GM18909 (cell line): ENCODE results near the gene C19orf67.
"Not testable (repeated sequence)": the region's sequence is repeated elsewhere in the genome, so short reads cannot be mapped to it uniquely, and the experiment has no call there.

Experiments used
- ATAC-seq: cut with Tn5 transposase; IDR thresholded peaks from one replicate; pipeline ENCODE4 v1.9.1; 2021; ENCODE audit warnings: mild to moderate bottlenecking; ENCODE audit not compliant: unreplicated experiment, poor library complexity

C19orf67 gene

DNA sequence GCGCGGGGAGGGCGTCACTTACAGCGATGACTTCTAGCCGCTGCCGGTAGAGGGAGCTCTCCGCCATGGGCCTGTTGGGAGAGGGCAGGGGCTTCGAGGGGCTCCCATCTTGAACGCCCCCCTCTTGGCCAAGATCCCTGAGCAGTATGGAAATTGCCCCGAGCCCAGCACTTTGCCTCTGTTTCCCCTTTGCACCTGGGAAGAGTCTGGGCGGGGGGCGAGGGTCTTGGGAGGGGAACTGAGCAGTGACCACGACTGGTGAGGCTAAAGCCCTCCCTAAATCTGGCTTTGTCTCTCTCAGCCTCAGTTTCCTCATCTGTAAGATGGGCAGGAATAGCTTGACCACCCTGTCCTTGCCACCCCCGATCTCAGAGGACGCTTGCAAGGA is 26.5 kb downstream of the C19orf67 start:
- no peak for ATAC-seq

DNA sequence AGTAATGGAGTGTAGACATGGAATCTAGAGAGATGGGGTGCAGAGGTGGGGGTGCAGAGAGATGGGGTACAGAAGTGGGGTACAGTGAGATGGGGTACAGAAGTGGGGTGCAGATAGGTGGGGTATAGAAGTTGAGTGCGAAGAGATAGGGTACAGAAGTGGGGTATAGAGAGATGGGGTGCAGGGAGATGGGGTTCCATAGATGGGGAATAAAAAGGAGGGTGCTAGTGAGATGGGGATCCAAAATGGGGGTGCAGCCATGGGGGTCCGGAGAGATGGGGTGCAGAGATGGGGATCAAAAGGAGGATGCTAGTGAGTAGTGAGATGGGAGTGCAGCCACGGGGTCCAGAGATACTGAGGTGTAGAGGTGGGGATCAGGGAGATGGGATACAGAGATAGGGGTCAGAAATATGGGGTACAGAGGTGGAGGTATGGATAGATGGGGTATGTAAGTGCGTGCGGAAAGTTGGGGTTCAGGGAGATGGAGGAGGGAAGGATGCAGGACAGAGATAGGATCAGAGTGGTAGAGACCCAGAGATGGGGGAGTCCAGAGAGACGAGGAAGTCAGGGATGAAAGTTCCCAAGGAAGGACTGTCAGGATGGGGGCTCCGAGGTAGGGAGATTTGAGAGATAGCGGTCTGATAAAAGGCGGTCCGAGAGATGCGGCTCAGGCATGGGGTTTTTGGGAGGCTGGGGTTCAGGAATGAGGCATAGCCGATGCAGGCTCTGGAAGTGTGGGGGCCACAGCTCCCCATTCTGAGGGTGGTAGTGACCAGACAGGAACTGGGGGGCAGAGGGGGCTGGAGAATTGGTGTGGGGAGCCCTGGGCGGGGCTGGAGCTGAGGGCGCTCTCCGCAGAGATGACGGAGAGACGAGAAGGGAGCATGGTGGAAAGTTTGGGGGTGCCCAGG is 27.1 kb downstream of the C19orf67 start:
- ATAC-seq: no peak

DNA sequence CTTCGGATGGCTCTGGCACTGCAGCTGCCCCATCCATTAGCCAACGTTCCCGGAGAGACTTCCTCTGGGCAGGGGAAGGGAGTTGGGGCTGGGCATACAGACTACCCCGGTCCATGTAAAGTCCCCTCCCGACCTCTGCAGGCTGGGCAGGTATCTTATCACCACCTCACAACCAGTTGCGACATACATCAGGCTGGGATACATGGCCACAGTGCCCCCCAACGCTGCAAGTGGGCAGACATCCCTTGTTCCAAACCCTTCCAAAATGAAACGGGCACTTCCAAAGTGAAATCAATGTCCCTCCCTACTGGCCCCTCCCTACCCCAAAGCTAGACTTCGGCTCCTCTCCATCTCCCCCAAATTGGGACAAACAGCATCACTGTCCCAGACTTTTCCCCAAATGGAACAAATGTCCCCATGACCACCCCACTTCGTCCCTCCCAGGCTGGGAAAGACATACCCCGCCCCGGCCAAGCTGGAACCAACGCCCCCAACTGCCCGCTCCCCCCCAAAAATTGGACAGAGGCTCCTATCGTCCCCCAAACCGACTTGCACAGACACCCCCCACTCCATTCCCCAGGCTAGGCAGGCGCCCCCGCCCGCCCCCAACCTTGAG is 28.7 kb downstream of the C19orf67 start:
- no peak for ATAC-seq

DNA sequence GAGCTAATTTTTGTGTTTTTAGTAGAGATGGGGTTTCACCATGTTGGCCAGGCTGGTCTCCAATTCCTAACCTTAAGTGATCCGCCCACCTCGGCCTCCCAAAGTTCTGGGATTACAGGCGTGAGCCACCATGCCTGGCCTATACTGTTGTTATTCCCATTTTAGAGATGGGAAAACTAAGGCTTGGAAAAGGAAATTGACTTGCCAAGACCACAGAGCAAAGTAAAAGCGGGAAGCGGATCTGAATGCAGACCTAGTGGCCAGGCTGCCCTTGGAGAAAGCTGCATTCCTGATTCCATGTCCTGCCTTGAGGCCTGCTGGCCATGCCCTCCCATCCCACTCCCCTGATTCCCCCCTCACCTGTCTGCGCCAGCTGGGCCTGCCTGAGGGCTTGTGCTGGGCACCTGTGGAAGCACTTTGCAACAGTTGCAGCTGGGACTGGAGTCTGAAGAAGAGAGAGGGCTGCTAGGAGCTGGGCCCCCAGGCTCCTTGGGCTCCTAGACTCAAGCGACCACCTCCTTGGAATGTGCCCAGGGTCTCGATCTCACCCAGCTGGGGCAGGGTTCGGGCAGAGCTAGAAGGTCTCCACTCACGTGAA is 29.4 kb downstream of the C19orf67 start:
- no peak for ATAC-seq

DNA sequence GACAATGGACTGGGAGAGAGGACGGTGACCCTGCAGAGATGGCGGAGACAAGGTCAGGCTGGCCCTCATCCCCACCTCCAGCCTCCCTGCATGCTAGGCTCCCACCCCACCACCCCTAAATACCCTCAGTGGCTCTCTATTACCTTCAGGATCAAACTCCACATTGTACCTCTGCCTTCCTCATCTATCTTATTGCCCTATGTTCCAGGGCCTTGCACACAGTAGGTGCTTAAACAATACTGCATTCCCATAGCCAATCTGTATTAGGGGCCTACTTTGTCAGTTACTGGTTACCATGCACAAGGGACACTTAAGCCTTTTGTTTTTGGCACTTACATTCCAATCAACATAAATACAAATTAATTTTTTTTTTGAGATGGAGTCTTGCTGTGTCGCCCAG is 30.2 kb downstream of the C19orf67 start:
- ATAC-seq: no peak

DNA sequence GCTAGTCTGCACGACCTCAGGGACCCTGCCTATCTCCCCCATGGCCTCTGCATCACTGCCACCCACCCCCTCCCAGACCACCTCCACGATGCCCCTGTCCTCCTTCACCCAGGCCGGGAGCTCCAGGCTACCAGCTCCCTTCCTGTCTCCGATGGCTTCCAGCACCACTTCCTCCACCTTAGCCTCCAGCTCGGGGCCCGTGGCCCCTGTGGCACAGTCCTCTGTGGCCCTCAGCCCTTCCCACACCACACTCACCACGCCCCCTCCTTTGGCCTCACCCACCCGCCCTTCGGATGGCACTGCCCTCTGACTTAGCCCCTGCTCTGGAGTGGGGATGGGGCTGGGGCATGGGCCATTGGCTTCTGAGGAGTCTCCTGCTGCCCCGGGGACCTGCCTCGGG is 30.9 kb downstream of the C19orf67 start:
- no peak for ATAC-seq

DNA sequence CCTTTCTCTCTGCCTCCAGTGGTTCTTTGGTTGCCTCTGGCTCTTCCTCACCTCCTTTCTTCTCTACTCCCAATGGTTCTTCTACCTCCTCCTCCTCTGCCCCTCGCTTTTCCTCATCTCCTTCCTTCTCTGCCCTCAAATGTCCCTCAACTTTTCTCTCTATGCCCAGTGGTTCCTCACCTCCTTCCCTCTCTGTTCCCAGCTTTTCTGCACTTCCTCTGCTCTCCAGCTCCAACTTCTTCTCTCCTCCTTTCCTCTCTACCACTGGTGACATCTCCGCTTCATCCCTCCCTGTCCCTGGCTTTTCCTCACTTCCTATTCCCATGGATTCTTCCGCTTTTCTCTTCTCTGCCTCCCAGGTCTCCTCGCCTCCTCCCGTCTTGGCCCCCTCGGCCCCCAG is 31.5 kb downstream of the C19orf67 start:
- no peak for ATAC-seq

DNA sequence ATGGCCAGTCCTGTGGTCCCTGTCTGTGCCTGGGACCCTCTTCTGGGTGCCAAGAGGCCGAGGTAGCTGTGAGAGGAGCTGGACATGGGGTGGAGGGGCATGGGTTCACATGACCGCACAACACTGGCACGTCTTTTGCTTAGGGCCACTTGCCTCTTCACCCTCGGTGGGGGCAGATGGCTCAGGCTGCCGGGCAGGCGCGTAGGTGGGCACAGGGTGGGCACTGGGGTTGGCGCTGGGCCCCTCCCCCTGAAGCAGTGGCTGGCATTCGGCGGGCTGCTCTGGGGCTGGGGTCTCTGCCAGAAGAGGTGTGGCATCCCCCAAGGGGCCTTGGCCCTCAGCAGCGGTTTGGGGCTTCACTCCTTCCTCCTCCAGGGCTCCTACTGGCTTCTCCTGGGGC is 32.1 kb downstream of the C19orf67 start:
- ATAC-seq: no peak

DNA sequence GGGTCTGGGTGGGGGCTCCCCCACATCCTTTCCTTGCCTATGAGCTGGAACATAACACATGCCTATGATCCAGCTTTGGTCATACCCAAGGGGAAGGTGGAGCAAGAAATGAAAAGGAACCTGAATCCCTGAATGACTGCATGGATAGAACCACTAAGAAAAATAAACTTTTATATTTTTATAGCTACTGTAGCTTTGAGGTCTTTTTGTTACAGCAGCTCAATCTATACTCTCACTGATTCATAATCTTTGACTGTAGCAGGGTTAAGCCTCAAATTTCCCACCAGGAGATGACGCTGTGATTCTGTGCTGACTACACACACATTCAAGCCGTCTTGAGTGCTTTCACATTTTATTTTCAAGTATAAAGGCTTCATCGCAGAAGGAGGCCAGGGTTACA is 32.6 kb downstream of the C19orf67 start:
- no peak for ATAC-seq

DNA sequence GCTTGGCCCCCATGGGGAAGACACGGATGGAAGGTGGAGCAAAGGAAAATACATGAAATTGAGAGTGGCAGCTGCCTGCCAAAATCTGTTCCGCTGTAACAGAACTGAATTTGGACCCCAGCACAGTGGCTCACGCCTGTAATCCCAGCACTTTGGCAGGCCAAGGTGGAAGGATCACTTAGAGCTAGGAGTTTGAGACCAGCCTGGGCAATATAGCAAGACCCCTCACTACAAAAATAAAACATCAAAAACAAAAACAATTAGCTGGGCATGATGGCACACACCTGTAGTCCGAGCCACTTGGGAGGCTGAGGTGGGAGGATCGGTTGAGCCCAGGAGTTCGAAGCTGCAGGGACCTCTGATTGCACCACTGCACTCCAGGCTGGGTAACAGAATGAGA is 33.1 kb downstream of the C19orf67 start:
- no peak for ATAC-seq

DNA sequence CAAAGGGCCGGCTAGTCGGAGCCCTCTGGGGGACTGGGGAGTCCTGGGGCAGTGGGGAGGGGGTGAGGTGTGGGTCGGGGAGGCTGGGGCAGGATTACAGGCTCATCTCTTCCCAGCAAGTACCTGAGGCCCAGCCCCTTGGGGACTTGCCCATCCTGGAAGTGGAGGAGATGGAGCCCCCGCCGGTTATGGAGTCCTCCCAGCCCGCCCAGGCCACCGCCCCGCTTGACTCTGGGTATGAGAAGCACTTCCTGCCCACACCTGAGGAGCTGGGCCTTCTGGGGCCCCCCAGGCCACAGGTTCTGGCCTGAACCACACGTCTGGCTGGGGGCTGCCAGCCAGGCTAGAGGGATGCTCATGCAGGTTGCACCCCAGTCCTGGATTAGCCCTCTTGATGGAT is 33.6 kb downstream of the C19orf67 start:
- no peak for ATAC-seq

DNA sequence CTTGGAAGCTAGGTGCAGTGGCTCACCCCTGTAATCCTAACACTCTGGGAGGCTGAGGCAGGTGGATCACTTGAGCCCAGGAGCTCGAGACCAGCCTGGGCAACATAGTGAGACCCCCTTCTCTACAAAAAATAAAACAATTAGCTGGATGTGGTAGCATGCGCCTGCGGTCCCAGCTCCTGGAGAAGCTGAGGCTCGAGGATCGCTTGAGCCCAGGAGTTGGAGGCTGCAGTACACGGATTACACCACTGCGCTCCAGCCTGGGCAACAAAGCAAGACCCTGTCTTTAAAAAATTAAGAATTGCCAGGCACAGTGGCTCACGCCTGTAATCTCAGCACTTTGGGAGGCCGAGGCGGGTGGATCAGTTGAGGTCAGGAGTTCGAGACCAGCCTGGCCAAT is 34.6 kb downstream of the C19orf67 start:
- ATAC-seq: not testable (repeated sequence)

DNA sequence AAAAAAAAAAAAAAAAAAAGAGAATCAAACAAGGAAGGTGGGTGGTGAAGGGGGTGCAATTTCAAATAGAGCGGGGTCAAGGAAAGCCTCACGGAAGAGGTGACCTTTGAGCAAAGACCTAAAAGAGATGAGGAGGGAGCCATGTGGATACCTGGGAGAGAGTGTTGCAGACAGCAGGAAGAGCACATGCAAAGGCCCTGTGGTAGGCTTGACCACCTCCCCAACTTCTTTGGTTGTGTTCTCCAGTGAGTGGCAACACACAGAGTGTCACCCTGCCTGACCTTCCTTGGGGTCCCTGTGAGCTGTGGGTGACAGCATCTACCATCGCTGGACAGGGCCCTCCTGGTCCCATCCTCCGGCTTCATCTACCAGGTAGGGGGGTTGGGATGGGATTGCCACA is 35.1 kb downstream of the C19orf67 start:
- no peak for ATAC-seq

DNA sequence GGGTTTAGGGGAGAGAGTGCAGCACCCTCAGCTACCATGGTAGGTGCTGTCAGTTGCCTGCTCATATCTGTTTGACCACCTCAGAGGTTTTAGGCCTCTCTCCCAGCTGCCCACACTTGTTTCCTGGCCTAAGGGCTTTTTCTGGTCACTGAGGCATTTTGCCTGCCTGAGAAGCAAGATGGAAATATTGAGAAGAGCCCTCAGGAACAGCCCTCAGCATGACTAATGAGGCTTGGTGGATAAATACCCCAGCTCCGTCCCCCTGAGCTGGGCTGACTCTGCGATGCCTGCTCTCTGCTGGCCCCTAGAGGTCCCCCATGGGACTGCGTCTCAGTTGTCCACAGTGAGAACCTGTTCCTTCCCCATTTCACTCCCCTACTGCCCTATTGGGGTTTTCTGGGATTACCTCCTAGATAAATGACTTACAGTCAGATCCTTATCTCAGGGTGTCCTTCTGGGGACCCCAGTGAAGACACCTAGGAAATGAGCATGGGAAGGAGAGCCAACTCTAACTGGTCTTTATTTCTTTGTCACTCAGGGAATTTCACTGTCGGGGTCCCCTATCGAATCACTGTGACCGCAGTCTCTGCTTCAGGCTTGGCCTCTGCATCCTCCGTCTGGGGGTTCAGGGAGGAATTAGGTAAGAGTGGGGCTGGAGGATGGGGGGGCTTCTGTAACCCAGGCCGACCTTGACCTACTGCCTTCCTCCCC is 37.0 kb downstream of the C19orf67 start:
- no peak for ATAC-seq

DNA sequence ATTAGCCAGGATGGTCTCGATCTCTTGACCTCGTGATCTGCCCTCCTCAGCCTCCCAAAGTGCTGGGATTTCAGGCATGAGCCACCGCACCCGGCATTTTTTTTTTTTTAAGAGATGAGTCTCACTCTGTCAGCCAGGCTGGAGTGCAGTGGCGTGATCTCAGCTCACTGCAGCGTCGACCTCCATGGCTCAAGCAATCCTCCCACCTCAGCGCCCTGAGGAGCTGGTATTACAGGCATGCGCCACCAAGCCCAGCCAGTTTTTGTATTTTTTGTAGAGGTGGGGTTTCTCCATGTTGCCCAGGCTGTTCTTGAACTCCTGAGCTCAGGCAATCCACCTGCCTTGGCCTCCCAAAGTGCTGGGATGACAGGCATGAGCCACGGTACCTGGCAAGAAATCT is 37.7 kb downstream of the C19orf67 start:
- not testable (repeated sequence) for ATAC-seq

DNA sequence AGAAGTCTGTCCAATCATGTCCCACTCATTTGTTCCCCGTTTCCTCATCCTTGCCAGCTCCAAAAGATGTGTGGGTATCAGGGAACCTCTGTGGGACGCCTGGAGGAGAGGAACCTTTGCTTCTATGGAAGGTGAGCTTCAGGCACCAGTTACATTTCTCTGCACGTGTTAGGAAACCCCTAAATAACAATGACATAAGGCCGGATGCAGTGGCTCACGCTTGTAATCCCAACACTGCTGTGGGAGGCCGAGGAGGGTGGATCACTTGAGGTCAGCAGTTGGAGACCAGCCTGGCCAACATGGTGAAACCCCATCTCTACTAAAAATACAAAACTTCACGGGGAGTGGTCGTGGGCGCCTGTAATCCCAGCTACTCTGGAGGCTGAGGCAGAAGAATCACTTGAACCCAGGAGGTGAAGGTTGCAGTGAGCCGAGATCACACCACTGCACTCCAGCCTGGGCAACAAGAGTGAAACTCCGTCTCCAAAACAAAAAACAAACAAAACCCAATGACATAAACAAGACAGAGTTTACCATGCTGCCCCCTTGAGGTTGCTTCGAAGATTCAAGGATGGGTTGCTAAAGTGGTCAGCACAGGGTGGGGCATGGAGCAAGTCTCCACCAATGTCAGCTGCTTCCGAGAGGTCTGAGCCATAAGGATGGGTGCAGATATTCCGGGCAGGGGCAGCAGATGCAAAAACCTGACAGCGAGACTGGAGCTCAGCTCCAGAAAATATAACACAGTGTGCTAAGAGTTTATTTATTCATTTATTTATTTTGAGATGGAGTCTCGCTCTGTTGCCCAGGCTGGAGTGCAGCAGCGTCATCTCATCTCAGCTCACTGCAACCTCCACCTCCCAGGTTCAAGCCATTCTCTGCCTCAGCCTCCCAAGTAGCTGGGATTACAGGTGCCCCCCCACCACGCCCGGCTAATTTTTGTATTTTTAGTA is 42.6 kb downstream of the C19orf67 start:
- ATAC-seq: not testable (repeated sequence)

DNA sequence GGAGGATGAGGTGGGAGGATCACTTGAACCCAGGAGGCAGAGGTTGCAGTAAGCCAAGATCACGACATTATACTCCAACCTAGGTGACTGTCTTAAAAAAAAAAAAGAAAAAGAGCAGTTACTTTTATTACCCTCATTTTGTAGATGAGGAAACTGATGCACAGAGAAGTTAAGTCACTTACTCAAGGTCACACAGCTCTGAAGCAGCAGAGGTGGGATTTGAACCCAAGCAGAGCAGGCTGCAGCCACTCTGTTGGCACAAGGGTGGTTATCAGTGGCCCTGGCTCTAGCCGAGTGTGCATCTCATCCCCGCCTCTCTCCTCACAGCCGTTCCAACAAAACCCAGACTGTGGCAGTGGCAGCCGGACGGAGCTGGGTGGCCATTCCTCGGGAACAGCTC is 46.4 kb downstream of the C19orf67 start:
- ATAC-seq: no peak

DNA sequence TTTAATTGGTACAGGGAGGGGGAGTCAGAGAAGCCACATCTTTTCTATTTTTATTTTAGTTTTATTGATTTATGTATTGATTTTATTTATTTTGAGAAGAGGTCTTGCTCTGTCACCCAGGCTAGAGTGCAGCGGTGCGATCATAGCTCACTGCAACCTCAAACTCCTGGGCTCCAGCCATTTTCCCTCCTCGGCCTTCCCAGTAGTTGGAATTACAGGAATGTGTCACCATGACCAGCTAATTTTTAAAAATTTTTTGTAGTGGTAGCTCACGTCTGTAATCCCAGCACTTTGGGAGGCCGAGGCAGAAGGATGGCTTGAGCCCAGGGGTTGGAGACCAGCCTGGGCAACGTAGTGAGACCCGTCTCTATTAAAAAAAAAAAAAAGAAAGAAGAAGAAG is 49.9 kb downstream of the C19orf67 start:
- no peak for ATAC-seq

DNA sequence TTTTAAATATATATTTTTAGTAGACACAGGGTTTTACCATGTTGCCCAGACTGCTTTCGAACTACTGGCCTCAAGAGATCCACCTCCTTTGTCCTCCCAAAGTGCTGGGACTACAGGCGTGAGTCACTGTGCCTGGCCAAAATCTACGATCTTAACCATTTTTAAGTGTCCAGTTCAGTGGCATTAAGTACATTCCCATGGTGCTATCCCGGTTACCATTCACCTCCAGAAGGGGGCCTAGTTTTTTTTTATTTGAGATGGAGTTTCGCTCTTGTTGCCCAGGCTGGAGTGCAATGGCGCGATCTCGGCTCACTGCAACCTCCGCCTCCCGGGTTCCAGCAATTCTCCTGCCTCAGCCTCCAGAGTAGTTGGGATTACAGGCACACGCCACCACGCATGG is 50.4 kb downstream of the C19orf67 start:
- ATAC-seq: not testable (repeated sequence)

DNA sequence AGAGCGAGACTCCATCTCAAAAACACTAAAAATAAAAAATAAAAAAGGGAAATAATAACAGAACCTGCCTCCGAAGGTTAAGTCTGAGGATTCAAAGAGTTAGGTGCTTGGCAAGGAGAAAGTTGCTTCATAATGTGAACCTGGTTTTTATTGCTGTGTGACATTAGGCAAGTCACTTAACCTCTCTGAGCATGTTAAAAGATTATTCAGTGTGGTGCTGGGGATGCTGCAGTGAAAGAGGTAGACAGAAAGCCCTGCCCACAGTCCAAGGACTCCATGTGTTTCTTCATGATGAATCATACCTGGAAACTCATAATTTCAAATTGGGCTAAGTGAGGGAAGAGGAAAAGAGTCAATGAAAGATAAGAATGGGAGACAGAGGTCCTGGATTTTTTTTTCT is 51.6 kb downstream of the C19orf67 start:
- no peak for ATAC-seq
